Subcutaneous adipose tissue (tissue), 4 donors: Measurements from ENCODE around the gene CATSPERD. TPM values are rescaled to one million over a fixed set of nuclear protein-coding genes. Genes with fewer than 3 reads are reported as not detected.

Source experiments
- total RNA-seq, 4 donors: library from RNA; depleted of rRNA; stranded (reverse); fragments of >200 nt; gene quantifications; one replicate each; pipeline ENCODE4 v1.1.0, GENCODE V29; 2016
- TF ChIP-seq, protein P1 (sequence below): fragments of 450-650 bp; IDR thresholded peaks from one replicate; pipeline ENCODE4 v1.5.1; 2016; ENCODE audit warnings: low read depth, mild to moderate bottlenecking, control low read depth, antibody characterized with exemption, moderate library complexity

Gene CATSPERD
- total RNA-seq, 4 donors from 2014 or later: not detected

GRCh38 chr19:5825178-5825577, 104.7 kb downstream of the CATSPERD start:
- TF ChIP-seq, protein P1, sequence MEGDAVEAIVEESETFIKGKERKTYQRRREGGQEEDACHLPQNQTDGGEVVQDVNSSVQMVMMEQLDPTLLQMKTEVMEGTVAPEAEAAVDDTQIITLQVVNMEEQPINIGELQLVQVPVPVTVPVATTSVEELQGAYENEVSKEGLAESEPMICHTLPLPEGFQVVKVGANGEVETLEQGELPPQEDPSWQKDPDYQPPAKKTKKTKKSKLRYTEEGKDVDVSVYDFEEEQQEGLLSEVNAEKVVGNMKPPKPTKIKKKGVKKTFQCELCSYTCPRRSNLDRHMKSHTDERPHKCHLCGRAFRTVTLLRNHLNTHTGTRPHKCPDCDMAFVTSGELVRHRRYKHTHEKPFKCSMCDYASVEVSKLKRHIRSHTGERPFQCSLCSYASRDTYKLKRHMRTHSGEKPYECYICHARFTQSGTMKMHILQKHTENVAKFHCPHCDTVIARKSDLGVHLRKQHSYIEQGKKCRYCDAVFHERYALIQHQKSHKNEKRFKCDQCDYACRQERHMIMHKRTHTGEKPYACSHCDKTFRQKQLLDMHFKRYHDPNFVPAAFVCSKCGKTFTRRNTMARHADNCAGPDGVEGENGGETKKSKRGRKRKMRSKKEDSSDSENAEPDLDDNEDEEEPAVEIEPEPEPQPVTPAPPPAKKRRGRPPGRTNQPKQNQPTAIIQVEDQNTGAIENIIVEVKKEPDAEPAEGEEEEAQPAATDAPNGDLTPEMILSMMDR: no peak

- TF ChIP-seq, protein P1: no peak
Measured at GRCh38 chr19:5826531-5827341, 106.3 kb downstream of the CATSPERD start.

DNA sequence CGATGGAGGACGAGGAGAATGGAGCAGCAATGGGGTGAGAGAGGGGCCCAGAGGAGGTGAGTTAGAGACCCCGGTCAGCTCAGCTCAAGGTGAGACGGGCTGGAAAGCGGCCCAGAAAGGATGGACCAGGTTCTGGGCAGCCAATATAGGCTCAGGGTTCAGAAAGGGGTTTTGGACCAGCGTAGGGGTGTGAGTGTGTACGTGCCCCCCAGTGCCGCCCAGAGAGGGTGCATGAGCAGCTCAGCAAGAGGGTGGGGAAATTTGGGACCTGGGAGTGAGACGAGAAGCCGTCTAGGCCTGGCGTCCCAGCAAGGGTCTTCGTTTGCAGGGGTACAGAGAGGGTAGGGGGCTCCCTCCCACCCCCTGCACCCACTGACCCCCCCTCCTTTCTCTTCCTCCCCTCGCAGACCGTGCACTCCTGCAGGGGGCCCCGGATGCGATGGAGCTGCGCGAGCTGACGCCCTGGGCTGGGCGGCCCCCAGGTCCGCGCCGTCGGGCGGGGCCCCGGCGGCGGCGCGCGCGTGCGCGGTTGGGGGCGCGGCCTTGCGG, 107.0 kb downstream of the CATSPERD start:
- TF ChIP-seq, protein P1: no peak

- TF ChIP-seq, protein P1: no peak
Measured at GRCh38 chr19:5827891-5828660, 107.6 kb downstream of the CATSPERD start.

Other genes starting within 250 kb of the CATSPERD start
- under 1 TPM; 0.33 to 0.51 (median 0.41) TPM for gene TINCR, start 152.7 kb upstream of the CATSPERD start, total RNA-seq
- 10 to 100 TPM; 33.6 to 72.0 (median 45.2) TPM for gene SAFB2, start 97.9 kb upstream of the CATSPERD start, total RNA-seq
- 100 to 1,000 TPM in 2 of 4 donors, 10 to 100 TPM in 2; 65.5 to 135 (median 86.4) TPM for gene SAFB, start 97.6 kb upstream of the CATSPERD start, total RNA-seq
- 10 to 100 TPM; 41.1 to 67.8 (median 47.7) TPM for gene MICOS13, start 40.1 kb upstream of the CATSPERD start, total RNA-seq
- gene HSD11B1L, start 39.6 kb upstream of the CATSPERD start, total RNA-seq: 10 to 100 TPM in 1 of 4 donors, 1 to 10 TPM in 3; 4.1 to 13.4 (median 7.6) TPM
- 100 to 1,000 TPM; 617 to 960 (median 857) TPM for gene RPL36, start 30.3 kb upstream of the CATSPERD start, total RNA-seq
- gene LONP1, start 491 bp upstream of the CATSPERD start, total RNA-seq: 10 to 100 TPM; 38.8 to 90.4 (median 43.5) TPM
- 1 to 10 TPM in 1 of 4 donors, under 1 TPM in 1, not detected in 2; 0.66 to 1.9 TPM for gene PRR22, start 64.1 kb downstream of the CATSPERD start, total RNA-seq
- gene DUS3L, start 70.5 kb downstream of the CATSPERD start, total RNA-seq: 10 to 100 TPM; 19.4 to 25.1 (median 23.8) TPM
- gene NRTN, start 84.4 kb downstream of the CATSPERD start, total RNA-seq: not detected
- gene FUT6, start 119.1 kb downstream of the CATSPERD start, total RNA-seq: 1 to 10 TPM in 1 of 4 donors, not detected in 3; 1.1 TPM
- gene FUT3, start 130.8 kb downstream of the CATSPERD start, total RNA-seq: not detected
- gene FUT5, start 149.9 kb downstream of the CATSPERD start, total RNA-seq: not detected
- gene NDUFA11, start 183.2 kb downstream of the CATSPERD start, total RNA-seq: 100 to 1,000 TPM; 147 to 197 (median 162) TPM
- gene VMAC, start 184.2 kb downstream of the CATSPERD start, total RNA-seq: 10 to 100 TPM in 1 of 4 donors, 1 to 10 TPM in 2, under 1 TPM in 1; 0.65 to 13.0 (median 5.6) TPM
- gene CAPS, start 193.6 kb downstream of the CATSPERD start, total RNA-seq: 10 to 100 TPM in 1 of 4 donors, 1 to 10 TPM in 3; 1.5 to 13.4 (median 6.6) TPM